HCT116 (cell line): ENCODE results near the gene GALNT2. TPM values are rescaled to one million over a fixed set of nuclear protein-coding genes. Genes with fewer than 3 reads are reported as not detected.

ENCODE experiments used
- ATAC-seq: fragments of 200-7000 bp; cut with Tn5 transposase; 2 replicates; pipeline ENCODE4 v1.9.1; 2020; ENCODE audit warnings: mild to moderate bottlenecking, moderate library complexity
- BruUV-seq: library from RNA; stranded (reverse); fragments of 400-500 nt; replicated peaks from 2 replicates; lab custom pipeline; 2021; lab: Mats Ljungman, UMichigan
- CTCF ChIA-PET: fragments of 300-600 bp; sonication (Branson Sonifier 250); formaldehyde crosslinking; loops from one replicate; lab custom pipeline; 2021; ENCODE audit warnings: antibody characterized with exemption; lab: Charles Lee
- POLR2A ChIA-PET: fragments of 300-600, 350-600 bp; sonication (Branson Sonifier 250); formaldehyde crosslinking; loops from one replicate; lab custom pipeline; 2021; ENCODE audit warnings: antibody characterized with exemption; lab: Charles Lee
- RAD21 ChIA-PET, 2 experiments: fragments of 300-600 bp; sonication (Branson Sonifier 250); formaldehyde crosslinking; loops; one replicate each; lab custom pipeline; 2023; ENCODE audit warnings: low total read pairs in 2 of 2; ENCODE audit not compliant: uncharacterized antibody in 2 of 2, unreplicated experiment in 2 of 2, low non-redundant PET in 1 of 2; lab: Charles Lee
- DNase-seq: peaks from one replicate; pipeline ENCODE4 v3.0.0-alpha.2; 2010; ENCODE audit warnings: low read depth, low spot score
- H2AFZ ChIP-seq: fragments of 200-600 bp; shearing (Covaris generic), sonication (generic); 2 replicates; pipeline ENCODE4 v1.6.1; 2017; ENCODE audit warnings: low read depth, mixed run types, mixed read lengths, antibody characterized with exemption, low read length; ENCODE audit not compliant: poor library complexity, severe bottlenecking
- H3K27ac ChIP-seq: 2 replicates; pipeline ENCODE4 v1.5.1; 2012; ENCODE audit warnings: low read depth, low read length
- H3K27me3 ChIP-seq: fragments of 200-600 bp; sonication (generic); 2 replicates; pipeline ENCODE4 v1.6.1; 2016; ENCODE audit warnings: mixed run types, low read length, mixed read lengths; ENCODE audit not compliant: insufficient read depth
- H3K36me3 ChIP-seq, 2 experiments: fragments of 200-500 bp in 1 of 2; fragments of 200-600 bp in 1 of 2; sonication (Bioruptor generic) in 1 of 2; sonication (generic) in 1 of 2; 2 replicates each; pipeline versions ENCODE4 v1.5.1 to v1.6.1; 2014 to 2016; ENCODE audit warnings: low read length in 2 of 2, inconsistent platforms in 1 of 2, mixed read lengths in 1 of 2, mixed run types in 1 of 2; ENCODE audit not compliant: insufficient read depth in 2 of 2, control insufficient read depth in 1 of 2
- H3K4me1 ChIP-seq, 2 experiments: fragments of 200-600 bp in 1 of 2; sonication (generic) in 1 of 2; 2 replicates each; pipeline versions ENCODE4 v1.5.1 to v1.6.1; 2012 to 2017; ENCODE audit warnings: low read length in 2 of 2, inconsistent platforms in 1 of 2, mild to moderate bottlenecking in 1 of 2, mixed read lengths in 1 of 2, mixed run types in 1 of 2, moderate library complexity in 1 of 2; ENCODE audit not compliant: insufficient read depth in 2 of 2, control insufficient read depth in 1 of 2
- H3K4me2 ChIP-seq: fragments of 200-600 bp; sonication (generic); 2 replicates; pipeline ENCODE4 v1.6.1; 2017; ENCODE audit warnings: mixed run types, low read length, mixed read lengths
- H3K4me3 ChIP-seq, 2 experiments: fragments of 200-600 bp in 1 of 2; sonication (generic) in 1 of 2; replicated peaks in 1 of 2; 2 replicates each; pipeline ENCODE4 v1.5.1; 2011 to 2016; ENCODE audit warnings: low read length in 2 of 2, control low read depth in 1 of 2, low read depth in 1 of 2, mild to moderate bottlenecking in 1 of 2, mixed read lengths in 1 of 2, mixed run types in 1 of 2
- H3K79me2 ChIP-seq: fragments of 200-600 bp; sonication (generic); 2 replicates; pipeline ENCODE4 v1.6.1; 2017; ENCODE audit warnings: mild to moderate bottlenecking, mixed run types, low read length, moderate library complexity, mixed read lengths; ENCODE audit not compliant: insufficient read depth
- H3K9ac ChIP-seq: fragments of 200-600 bp; sonication (generic); 2 replicates; pipeline ENCODE4 v1.6.1; 2016; ENCODE audit warnings: low read length, mixed read lengths
- H3K9me2 ChIP-seq: fragments of 200-600 bp; sonication (generic), shearing (Covaris generic); 2 replicates; pipeline ENCODE4 v1.6.1; 2017; ENCODE audit warnings: mixed run types, mild to moderate bottlenecking, moderate library complexity; ENCODE audit not compliant: insufficient read depth
- H3K9me3 ChIP-seq, 2 experiments: fragments of 200-500 bp in 1 of 2; fragments of 200-600 bp in 1 of 2; sonication (Bioruptor generic) in 1 of 2; sonication (generic) in 1 of 2; 2 replicates each; pipeline ENCODE4 v1.6.1; 2014 to 2017; ENCODE audit warnings: low read length in 2 of 2, mixed read lengths in 2 of 2, inconsistent platforms in 1 of 2, low read depth in 1 of 2, mild to moderate bottlenecking in 1 of 2, mixed run types in 1 of 2, moderate library complexity in 1 of 2; ENCODE audit not compliant: control insufficient read depth in 1 of 2, insufficient read depth in 1 of 2
- H4K20me1 ChIP-seq: fragments of 200-600 bp; sonication (generic), shearing (Covaris generic); 2 replicates; pipeline ENCODE4 v1.6.1; 2017; ENCODE audit warnings: mixed run types, mild to moderate bottlenecking, moderate library complexity; ENCODE audit not compliant: insufficient read depth
- CBX3 ChIP-seq: IDR thresholded peaks from 2 replicates; pipeline ENCODE4 v1.6.1; 2012; ENCODE audit warnings: low read depth
- EGR1 ChIP-seq: IDR thresholded peaks from 2 replicates; pipeline ENCODE4 v1.6.1; 2012; ENCODE audit warnings: low read depth
- EZH2 ChIP-seq: fragments of 200-600 bp; sonication (generic); IDR thresholded peaks from 2 replicates; pipeline ENCODE4 v1.6.1; 2017; ENCODE audit warnings: antibody characterized with exemption, mixed run types
- FOSL1 ChIP-seq: IDR thresholded peaks from 2 replicates; pipeline ENCODE4 v1.6.1; 2012; ENCODE audit warnings: low read depth
- POLR2A ChIP-seq: IDR thresholded peaks from 2 replicates; pipeline ENCODE4 v1.7.0; 2011; ENCODE audit warnings: borderline replicate concordance; ENCODE audit not compliant: insufficient read depth, insufficient read length; ENCODE audit errors: extremely low read depth
- POLR2AphosphoS5 ChIP-seq: IDR thresholded peaks from 2 replicates; pipeline ENCODE4 v1.6.1; 2011; ENCODE audit warnings: mild to moderate bottlenecking, low read depth, low read length, moderate library complexity
- RAD21 ChIP-seq: IDR thresholded peaks from 2 replicates; pipeline ENCODE4 v1.6.1; 2012; ENCODE audit warnings: low read depth, mild to moderate bottlenecking
- SIN3A ChIP-seq: IDR thresholded peaks from 2 replicates; pipeline ENCODE4 v1.6.1; 2012; ENCODE audit warnings: low read depth
- TCF7L2 ChIP-seq: IDR thresholded peaks from 2 replicates; pipeline ENCODE4 v1.7.0; 2011; ENCODE audit warnings: borderline replicate concordance, inconsistent platforms; ENCODE audit not compliant: insufficient read depth, insufficient read length; ENCODE audit errors: extremely low read depth
- ZFX ChIP-seq: fragments of 450-650 bp; IDR thresholded peaks from 2 replicates; pipeline ENCODE4 v1.6.1; 2017
- ZNF274 ChIP-seq: fragments of 200-500 bp; sonication (Bioruptor generic); IDR thresholded peaks from 2 replicates; pipeline ENCODE4 v1.6.1; 2014; ENCODE audit warnings: mild to moderate bottlenecking, low read depth, low read length, inconsistent platforms
- intact Hi-C: fragments of 100-400 bp; cut with micrococcal nuclease; formaldehyde crosslinking; loops from 2 replicates; pipeline ENCODE4 v1.10.0; 2022
- total RNA-seq: library from RNA; stranded (reverse); gene quantifications from one replicate; pipeline ENCODE4 v1.2.1, GENCODE V29; 2021; ENCODE audit not compliant: unreplicated experiment
- TF ChIP-seq, protein P1 (sequence below): IDR thresholded peaks from 2 replicates; pipeline ENCODE4 v1.6.1; 2012
- TF ChIP-seq, protein P2 (sequence below), 3 experiments: fragments of 200-600 bp in 1 of 3; sonication (generic) in 1 of 3; IDR thresholded peaks in 2 of 3; conservative IDR thresholded peaks in 1 of 3; 2 replicates each; pipeline ENCODE4 v1.5.1; 2012 to 2017; ENCODE audit warnings: low read depth in 2 of 3, low read length in 2 of 3, antibody characterized with exemption in 1 of 3, borderline replicate concordance in 1 of 3, control low read depth in 1 of 3, mild to moderate bottlenecking in 1 of 3, mixed read lengths in 1 of 3, mixed run types in 1 of 3, moderate library complexity in 1 of 3; ENCODE audit not compliant: insufficient read depth in 1 of 3

GALNT2 gene
- total RNA-seq, 1 experiment from 2014 or later, result 40.8 TPM

DNA sequence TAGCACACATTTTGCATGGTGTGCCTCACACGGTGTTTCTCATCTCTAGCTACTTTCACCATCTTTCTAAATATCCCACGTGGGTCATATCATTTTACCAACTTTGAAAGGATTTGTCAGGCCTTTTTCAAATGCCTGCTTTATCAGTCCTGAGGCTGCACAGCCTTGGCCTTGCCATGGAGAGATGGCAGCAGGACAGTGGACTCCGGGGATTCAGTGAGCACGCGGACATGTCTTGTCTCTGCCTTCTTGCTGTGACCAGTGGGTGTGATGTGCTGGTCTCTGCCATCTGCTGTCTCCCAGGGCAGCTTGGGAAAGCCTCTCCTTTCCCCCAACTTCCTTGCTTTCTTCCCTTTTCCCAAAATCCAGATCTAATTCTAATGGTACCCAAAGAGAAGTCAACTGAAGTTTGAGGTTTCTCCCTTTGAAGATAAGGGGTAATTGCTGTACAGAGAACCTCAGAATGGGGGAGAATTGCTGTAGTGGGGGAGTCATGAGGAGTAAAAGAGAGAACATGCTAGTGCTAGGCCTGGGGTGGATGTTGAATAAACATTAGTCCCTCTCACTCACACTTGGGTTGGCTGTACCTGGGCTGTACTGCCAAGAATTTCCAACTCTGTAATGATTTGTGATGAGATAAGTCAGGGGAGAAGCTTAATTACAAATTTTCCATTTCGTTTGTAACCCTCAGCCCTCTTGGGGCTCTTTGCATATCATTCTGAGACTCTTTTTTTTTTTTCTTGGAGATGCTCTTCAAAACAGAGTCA, 99.5 kb downstream of the GALNT2 start (continued):
- TF ChIP-seq CBX3 (no peak), POLR2AphosphoS5 (no peak), EZH2 (no peak), TCF7L2 (no peak), POLR2A (no peak), ZNF274 (no peak), FOSL1 (no peak), ZFX (no peak), EGR1 (no peak), SIN3A (no peak)
- TF ChIP-seq, protein P1, sequence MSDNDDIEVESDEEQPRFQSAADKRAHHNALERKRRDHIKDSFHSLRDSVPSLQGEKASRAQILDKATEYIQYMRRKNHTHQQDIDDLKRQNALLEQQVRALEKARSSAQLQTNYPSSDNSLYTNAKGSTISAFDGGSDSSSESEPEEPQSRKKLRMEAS, result no peak

DNA sequence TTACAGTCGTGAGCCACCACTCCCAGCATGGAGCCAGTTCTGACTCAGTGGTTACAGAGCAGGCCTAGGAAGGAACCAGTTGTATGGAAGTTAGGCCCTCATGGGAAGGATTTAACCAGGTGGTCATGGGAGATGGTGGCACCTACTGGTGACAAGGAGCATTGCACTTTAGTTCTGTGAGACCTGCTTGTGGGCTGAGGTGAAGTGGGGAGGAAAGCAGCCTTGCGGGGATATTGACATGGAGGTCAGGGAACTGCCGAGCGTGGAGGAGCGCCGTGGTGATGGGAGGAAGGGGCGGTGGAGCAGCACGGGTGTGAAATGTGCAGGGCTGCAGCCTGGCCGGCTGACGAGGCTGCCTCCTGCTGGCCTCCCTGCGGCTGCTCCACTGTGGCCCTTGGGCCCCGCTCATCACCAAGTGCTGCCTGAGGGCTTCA, 100.4 kb downstream of the GALNT2 start:
- intact Hi-C loops, result loop anchor here (2.0 to 10.0 kb wide), 4 partner anchors 323 to 507 kb away; no protein-coding TSS in a partner anchor
- no peak overlapping the region for H3K27ac ChIP-seq
- H3K9me2 ChIP-seq, result no peaks in the 10 kb centered on the region
- CTCF ChIA-PET, result no interaction called here
- H3K4me3 ChIP-seq, result no peak overlapping the region
- peak; percentile 59 for DNase-seq
- TF ChIP-seq POLR2A, result no peak
- peak; percentile 95 for TF ChIP-seq CBX3
- TF ChIP-seq, protein P2, sequence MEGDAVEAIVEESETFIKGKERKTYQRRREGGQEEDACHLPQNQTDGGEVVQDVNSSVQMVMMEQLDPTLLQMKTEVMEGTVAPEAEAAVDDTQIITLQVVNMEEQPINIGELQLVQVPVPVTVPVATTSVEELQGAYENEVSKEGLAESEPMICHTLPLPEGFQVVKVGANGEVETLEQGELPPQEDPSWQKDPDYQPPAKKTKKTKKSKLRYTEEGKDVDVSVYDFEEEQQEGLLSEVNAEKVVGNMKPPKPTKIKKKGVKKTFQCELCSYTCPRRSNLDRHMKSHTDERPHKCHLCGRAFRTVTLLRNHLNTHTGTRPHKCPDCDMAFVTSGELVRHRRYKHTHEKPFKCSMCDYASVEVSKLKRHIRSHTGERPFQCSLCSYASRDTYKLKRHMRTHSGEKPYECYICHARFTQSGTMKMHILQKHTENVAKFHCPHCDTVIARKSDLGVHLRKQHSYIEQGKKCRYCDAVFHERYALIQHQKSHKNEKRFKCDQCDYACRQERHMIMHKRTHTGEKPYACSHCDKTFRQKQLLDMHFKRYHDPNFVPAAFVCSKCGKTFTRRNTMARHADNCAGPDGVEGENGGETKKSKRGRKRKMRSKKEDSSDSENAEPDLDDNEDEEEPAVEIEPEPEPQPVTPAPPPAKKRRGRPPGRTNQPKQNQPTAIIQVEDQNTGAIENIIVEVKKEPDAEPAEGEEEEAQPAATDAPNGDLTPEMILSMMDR (IDR thresholded peaks at IDR 0.05 in 2 of 3, conservative IDR thresholded peaks at IDR 0.05 in 1 of 3; ENCODE audit: borderline replicate concordance in 1 of 3, insufficient read depth in 1 of 3, low read depth in 2 of 3, low read length in 2 of 3), result peak; percentile 86 to 89 (median 87)
- TF ChIP-seq RAD21, result peak; percentile 85
- H2AFZ ChIP-seq, result no peak overlapping the region
- no peaks in the 10 kb centered on the region; the same call in 1 of the 2 replicates for H3K79me2 ChIP-seq
- no peak overlapping the region for H3K4me2 ChIP-seq
- peak; percentile 91 for ATAC-seq
- H3K4me1 ChIP-seq, result no peaks in the 10 kb centered on the region
- no peak overlapping the region for H3K9ac ChIP-seq
- H3K36me3 ChIP-seq, result no peaks in the 10 kb centered on the region
- H3K27me3 ChIP-seq, result no peaks in the 10 kb centered on the region
- no peaks in the 10 kb centered on the region for H4K20me1 ChIP-seq
- H3K9me3 ChIP-seq, result no peaks in the 10 kb centered on the region
- POLR2A ChIA-PET, result no interaction called here
- RAD21 ChIA-PET, result interaction anchor here in 1 of 2 experiments (1.0 kb wide), 1 partner anchor 82 kb away, joined by 8 read pairs; no protein-coding TSS in a partner anchor
- BruUV-seq, result no TSS peak
